HG02943 (cell line): ENCODE data around the gene MMP3.
"Not testable (repeated sequence)": the region's sequence is repeated elsewhere in the genome, so short reads cannot be mapped to it uniquely, and the experiment has no call there.

Experiments used
- ATAC-seq: cut with Tn5 transposase; IDR thresholded peaks from one replicate; pipeline ENCODE4 v1.9.1; 2021; ENCODE audit warnings: mild to moderate bottlenecking, low read depth, moderate library complexity; ENCODE audit not compliant: unreplicated experiment

The MMP3 gene

DNA sequence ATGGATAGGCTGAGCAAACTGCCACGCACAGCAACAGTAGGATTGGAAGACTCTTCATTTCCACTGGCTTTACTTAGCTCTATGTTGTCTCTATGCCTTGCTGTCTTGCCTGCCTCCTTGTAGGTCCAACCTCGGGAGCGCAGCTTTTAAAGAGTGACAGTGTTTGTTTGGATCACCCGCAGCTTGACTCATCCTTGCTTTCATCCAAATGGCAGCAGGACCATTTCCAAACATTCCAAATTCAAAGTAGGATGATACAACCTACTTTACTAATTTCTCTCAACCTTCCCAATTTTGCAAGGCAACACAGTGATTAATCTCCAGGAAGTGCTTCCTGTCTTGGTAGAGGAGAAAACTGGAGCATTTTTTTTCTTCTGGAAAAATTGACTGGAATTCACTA lies at the start of gene MMP3:
TSS of gene MMP3 (minus strand) at position 121 of the 400 bp plus-strand sequence. CDS start at position 58, 63 bp downstream.
- no peak for ATAC-seq

DNA sequence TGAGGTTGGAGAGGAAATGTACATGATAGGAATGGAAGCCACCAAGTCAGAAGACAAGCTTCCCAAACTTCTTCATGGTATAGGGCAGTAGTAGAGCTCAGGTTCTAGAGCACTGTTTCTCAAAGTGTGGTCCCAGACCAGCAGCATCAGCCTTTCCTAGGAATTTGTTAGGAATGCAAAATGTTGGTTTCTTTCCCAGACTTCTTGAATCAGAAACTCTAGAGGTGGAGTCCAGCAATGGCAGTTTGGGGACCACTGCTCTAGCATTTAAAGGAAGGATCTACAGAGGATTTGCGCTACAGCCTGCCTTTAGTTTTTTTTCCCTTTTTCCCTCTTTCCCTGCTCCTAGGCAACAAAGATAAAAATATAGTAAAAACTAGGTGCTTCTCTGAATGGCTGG lies 48.3 kb upstream of the MMP3 start:
- ATAC-seq = no peak

DNA sequence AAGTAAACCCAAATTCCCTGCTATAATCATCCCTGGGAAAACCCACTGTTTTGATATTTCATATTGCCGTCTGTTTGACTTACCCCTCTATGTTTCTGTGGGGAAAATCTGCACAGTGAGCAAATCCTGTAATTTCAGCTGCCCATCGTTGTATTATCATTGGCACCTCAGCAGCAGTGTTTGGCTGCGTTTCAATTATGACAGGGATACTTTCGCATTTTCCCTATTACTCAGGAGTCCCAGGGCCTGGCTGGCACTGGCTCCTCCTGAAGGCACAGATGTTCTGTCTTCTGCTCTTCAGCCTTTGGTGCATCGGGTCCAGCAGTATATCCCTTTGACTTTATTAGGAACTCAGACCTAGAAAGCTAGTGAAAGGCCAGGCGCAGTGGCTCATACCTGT lies 43.6 kb upstream of the MMP3 start:
- ATAC-seq = no peak

DNA sequence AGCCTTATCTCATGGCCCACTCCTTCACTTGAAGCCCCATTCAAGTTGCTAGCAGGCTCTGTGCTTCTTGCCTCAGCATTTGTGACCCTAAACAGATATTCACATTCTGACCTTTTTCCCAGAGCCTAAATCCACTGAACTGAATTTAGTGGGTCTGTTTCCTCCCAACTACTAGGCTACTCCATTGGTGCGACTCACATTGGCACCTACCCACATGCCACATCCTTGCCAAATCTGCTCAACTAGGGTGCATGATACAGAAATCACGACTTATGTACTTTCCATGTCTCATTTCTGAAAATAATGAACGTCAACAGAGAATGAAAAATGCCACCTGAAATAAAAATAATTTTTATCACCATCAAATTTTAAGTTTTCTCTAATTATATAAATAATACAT lies 39.7 kb upstream of the MMP3 start:
- no peak for ATAC-seq

DNA sequence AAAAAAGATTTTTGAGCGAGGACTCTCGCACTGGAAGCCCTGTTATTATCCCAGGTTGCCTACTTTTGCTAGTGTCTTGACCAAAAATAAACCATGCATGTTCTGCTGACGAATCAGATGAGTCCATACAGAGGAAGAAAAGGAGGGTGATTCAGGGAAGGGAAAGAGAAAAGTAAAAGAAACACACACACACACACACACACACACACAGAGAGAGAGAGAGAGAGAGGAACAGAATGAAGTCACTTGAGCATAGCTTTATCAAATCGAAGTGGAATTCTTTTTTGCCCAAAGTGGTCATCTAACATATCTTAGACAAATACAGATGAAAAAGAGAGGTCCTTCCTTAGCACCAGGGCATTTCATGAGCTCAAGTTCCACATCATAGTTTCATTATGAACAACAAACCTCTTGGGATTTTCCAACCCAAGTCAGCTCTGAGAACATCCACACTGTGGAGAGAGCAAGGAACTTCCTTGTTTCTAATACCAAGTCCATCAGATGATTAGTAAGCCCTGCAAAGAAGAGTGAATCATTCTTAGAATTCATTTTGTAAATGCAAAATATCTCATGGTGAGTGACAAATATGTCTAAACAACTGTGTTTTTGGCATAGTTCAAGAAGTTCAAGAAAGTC lies 39.1 kb upstream of the MMP3 start:
- peak; percentile 60 for ATAC-seq

DNA sequence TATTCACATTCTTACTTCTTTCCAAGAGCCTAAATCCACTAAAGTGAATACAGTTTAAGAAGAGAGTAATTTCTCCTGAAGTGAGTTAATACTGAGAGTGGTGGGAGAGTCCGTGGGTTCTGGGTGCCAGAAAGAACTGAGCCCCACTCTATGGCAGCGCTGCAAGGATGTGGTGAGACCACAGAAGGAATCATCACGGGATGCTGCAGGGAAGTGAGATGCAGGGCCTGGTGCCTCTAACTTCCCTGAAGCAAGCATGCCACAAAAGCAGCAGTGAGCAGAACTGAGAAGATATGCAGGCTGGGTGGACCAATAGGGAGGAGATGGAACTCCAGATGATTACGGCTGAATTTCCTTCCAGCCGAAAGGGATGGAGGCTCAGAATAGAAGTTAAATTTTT lies 36.4 kb upstream of the MMP3 start:
- ATAC-seq = no peak

DNA sequence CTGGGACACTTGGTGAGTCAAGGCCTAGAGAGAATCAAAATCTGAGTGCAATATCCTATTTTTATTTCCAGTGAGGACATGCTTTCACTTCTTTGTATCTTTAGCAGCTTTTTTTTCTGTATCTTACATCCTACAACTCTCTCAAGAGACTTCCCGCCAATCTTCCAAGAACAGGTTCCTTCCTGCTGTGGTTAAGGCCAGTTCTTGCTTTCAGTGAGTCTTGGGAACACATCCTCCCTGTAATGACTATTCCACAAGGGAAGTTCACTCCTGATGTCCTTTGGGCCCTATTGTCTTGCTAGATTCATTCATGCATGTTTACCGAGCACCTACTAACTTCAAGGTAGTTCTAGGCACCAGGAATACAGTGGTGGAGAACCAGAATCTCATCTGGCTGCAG lies 35.2 kb upstream of the MMP3 start:
- no peak for ATAC-seq

DNA sequence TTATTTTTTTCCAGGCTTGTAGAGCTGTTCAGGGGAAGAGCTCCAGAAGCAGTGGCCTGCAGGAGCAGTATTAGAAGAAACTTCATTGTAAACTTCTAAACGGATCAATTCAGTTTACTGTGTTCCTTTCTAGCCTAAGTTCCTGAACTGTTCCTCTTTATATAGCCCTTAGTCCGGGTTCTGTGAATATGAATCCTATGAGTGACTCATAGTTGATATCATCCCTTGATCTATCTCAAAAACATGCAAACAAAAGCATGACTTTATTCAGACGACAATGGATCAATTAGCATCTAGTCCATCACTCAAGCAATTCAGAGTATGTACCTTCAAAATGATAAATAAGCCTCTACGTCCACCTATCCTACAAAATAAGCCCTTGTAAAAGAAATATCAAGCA lies 31.4 kb upstream of the MMP3 start, which contains the start of gene MMP12:
TSS of gene MMP12 (minus strand) at position 131 of the 400 bp plus-strand sequence. CDS start at position 86, 45 bp downstream.
- ATAC-seq = no peak

DNA sequence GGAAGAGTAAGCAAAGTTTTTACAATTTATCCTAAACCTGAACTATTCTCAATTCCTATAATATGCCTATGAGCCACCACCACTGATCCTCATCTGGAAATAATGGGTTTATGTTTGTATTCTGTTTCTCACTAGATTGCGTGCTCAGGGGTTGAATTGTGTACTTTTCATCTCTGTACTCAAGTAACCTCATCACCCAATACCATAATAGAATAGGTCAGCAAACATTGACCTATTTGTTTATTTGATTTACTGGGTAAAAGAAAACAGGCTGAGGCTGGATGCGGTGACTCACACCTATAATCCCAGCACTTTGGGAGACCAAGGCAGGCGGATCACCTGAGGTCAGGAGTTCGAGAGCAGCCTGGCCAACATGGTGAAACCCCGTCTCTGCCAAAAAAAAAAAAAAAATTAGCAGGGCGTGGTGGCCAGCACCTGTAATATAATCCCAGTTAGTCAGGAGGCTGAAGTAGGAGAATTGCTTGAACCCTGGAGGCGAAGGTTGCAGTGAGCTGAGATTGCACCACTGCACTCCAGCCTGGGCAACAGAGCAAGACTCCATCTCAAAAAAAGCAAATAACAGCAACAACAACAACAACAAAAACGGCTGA lies 26.1 kb upstream of the MMP3 start:
- ATAC-seq = not testable (repeated sequence)

DNA sequence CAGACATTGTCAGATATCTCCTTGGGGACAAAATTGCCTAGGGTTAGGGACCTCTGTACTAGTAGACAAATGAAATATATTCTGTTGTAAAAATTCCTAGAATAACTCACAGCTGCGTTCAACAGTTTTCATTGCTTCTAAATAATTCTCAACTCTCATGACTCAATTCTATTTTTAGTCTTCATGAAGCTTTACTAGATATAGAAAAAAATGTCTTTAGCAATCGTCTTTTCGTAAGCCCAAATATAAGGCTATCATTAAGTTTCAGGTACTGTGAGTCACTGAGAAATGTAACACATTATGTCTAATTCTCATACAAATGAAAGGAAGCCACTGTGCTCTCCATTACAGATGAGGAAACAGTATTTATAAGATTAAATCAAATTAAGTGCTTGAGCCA lies 24.9 kb upstream of the MMP3 start:
- no peak for ATAC-seq

DNA sequence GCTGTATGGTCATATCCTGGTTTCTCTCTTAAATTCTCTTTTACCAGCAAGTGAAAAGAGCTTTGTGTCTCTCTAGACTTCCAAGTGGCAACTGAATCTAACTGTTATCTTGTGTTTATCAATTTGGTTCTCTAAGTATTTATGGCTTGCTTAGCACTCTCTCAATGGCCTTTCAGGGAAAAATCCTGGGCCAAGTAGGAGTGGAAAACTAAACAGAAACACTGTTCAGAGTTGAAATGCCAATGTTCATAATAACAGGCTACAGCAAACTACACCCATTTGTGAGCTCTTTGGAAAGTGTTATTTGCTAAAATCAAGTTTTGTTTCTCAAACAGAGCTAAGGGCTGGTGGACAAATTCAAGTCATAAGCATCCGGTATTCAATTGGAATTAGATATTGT lies 21.3 kb upstream of the MMP3 start:
- ATAC-seq = no peak

DNA sequence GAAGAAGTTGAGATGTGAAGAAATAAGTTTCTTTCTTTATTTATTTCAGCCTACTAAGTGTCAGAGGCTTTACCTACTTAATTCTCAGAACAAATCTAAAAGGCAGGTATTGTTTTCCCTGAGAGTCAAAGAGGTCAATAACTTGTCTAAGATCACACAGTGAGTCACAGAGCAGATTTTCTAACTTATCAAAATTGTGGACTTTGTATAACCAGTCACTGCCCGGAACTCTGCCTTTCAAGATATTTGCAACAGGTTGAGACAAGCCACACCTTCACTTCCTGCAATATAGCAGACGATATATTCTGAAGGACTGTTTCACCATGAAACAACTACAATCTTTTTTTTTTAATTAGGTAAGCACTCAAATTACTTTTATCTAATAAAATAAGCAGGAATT lies 10.5 kb upstream of the MMP3 start:
- ATAC-seq = no peak

DNA sequence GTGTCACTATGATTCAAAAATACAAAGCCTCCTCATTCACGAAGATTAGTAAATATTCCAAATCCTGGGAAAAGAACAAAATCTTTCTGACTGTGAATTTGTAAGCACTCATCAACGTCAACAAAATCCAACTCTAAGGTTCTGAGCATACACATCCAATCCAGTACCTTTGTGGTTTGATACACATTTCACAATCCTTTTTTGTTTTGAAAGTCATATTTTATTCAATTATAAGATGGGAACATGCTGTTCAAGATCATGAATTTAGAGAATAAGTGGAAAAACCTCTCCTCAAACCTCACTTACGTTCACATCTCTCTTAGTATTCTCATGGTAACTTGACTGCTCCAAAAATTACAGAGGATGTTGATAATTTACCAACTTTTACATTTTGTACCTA lies 9.6 kb upstream of the MMP3 start:
- no peak for ATAC-seq

DNA sequence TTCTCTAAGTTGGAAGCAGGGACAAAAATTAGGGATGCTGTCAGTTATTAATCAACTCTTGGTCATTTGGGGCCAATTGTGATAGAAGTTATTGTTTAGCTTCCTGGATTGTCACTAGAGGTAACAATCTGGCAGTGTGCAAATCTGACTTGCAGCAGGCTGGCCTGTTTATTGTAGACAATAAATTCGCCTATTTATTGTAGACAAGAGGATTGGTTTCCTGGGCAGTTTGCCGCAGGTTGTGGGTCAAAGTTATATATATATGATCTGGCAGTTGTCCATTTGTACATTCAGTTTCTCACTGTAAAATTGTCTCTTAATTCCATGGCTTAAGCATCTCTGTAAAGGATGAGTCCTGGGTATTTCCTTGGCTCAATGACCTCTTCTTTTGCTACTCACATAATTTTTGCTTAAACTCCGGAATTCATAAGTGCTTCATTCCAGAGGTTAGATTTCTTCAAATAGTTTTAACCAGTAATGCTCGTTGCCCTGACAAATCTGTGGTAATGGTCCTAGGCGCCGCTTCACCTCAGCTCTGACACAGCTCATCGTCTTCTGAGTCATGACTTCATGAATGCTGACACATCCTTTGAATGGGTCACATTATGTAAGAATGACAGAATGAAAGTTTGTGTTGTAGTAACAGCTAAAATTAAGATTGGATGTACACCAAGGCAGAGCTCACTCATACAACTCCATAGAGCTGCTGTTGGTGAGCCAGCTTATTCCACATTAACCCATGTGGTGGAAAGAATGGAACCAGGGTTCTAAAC lies 7.8 kb upstream of the MMP3 start:
- no peak for ATAC-seq

DNA sequence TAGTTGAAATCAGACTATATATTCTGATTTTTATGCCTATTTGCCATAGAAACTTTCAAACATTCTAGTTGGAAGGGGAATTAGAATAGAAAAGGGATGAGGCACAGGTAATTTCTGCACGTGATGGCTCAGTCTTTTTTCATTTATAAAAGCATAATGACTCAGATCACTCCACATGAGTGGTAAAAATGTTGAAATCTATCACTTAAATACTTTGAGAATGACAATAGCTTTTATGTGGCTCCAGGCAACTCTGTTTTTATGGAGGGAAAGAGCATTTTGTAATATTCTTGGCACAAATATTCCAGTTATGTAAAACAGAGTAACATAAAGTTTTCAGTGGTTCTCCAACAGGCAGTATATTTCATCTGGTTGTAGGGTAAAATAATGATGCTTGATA lies 5.9 kb upstream of the MMP3 start:
- no peak for ATAC-seq

DNA sequence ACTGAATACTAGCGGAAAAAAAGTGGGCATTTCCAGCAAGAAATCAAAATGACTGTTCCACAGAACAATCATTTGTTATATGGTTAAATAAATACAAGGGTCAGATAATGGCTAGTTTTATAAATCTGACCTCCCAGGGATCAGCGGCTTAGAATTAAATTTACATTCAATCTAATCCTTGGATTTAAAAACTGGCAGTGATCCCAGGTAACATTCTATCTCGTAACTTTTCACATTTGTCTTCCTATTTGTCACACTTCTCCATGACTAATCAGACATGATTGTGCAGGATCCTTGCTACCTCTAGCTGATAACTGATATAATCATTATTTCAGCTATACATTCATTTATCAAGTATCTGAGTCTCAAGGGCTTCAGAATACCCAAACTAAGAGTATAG lies 2.9 kb upstream of the MMP3 start:
- ATAC-seq = no peak

DNA sequence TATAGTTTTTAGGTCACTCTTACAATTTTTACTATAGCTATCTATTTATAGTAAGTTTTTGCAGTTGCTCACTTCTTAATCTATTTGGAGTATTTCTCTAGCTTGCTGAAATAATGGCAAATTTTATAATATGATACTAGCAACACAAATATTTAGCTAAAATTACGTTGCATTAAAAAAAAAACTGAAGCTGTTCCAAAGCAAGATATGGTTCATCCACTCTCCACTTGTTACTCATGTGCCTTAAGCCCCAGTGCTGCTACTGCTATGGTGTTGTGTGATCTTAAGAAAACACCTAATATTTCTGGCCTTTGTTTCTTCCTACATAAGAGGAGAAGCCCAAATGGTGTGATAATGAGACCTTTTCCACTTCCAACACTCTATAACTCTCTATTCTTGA lies 479 bp downstream of the MMP3 start:
- no peak for ATAC-seq

DNA sequence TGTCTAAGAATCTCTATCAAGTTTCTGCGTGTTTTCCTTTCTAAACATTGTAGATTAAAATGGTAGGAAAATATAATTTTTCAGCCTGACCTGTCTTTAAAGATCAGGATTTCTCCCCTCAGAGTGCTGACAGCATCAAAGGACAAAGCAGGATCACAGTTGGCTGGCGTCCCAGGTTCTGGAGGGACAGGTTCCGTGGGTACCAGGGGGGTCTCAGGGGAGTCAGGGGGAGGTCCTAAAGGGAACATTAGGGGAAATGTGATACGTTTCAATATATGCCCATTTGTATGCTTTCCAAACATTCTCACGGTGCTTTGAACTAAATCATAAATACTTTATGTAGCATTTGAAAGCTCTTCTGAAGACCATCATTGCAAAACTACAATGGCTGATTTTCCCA lies 3.4 kb downstream of the MMP3 start:
- no peak for ATAC-seq

DNA sequence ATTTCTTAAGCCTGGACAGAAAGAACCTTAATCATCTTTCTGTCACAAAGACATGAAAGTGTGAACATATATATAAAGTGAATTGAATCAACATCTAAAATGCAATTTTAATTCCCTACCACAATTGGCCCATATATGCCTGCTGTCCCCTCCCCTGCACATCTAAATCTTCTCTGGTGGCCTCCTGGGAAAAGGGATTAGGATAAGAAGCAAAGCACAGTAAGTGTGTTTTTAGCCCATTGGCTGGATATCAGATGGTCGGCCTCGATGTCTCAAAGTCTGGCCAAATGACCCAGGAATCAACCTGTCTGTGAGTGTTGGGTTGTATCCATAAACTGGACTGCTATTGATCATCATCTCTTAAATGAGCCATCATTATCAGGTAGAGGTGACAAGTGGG lies 5.8 kb downstream of the MMP3 start:
- ATAC-seq = no peak

DNA sequence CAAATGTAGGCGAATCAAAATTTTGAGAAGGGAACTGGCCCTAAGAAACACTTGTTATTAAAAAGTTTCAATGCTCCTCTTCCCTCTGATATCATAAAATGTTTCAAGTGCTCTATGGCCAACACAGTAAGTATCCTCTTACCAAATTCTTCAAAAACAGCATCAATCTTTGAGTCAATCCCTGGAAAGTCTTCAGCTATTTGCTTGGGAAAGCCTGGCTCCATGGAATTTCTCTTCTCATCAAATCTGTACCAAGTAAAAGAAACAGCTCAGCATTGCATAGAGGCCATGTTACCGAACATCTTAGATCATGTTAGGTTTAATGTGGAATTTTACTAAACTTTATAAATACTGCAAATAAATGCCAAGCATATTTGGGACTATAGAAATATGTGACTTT lies 6.3 kb downstream of the MMP3 start:
- ATAC-seq = no peak

DNA sequence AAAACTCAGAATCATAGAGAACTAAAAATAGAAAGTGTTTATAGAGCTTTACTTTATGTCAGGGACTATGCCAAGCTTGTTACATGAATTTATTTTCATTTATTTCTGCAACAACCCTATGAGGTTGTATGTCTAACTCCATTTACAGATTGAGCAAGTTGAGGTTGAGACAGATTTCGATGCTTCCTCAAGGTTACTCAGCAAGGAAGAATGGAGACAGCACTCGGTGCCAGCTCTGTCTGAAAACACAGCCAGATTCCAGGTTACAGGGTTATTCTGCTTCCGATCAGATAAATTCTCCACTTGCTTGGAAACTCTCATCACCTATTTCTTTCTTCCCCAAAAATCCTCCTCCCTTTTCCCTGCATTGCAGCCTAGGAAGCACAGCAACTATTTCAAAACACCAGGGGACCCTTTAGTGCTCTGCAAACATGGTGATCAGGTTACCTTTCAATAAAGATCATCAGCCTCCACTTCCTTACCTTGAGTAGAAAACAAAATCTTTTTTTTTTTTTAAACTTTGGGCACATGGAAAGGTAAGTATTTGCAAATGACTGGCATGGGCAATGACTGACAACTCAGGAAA lies 7.0 kb downstream of the MMP3 start:
- ATAC-seq = no peak
